K562 (cell line): ENCODE results near the gene ZNF169. TPM values are rescaled to one million over a fixed set of nuclear protein-coding genes. Genes with fewer than 3 reads are reported as not detected.

Source experiments
- BCOR ChIP-seq: fragments of 450-650 bp; IDR thresholded peaks from 2 replicates; pipeline ENCODE4 v1.6.1; 2016
- BDP1 ChIP-seq: IDR thresholded peaks from 3 replicates; pipeline ENCODE4 v1.6.1; 2011; ENCODE audit not compliant: insufficient read length, insufficient read depth
- CBX3 ChIP-seq, 2 experiments: IDR thresholded peaks; 1 replicate in 1 of 2; 2 replicates in 1 of 2; pipeline ENCODE4 v1.6.1; 2012; ENCODE audit warnings: inconsistent platforms in 2 of 2, low read length in 2 of 2, borderline replicate concordance in 1 of 2, control low read depth in 1 of 2
- CREBBP ChIP-seq: IDR thresholded peaks from one replicate; pipeline ENCODE4 v1.6.1; 2012; ENCODE audit warnings: low read depth, mild to moderate bottlenecking, control low read depth, inconsistent platforms, low read length
- E2F3 ChIP-seq: fragments of 250-450 bp; sonication (Bioruptor Pico); IDR thresholded peaks from 2 replicates; pipeline ENCODE4 v1.4.0; 2020; ENCODE audit warnings: mild to moderate bottlenecking
- EWSR1 ChIP-seq: fragments of 450-650 bp; IDR thresholded peaks from 2 replicates; pipeline ENCODE4 v1.6.1; 2018; ENCODE audit warnings: borderline replicate concordance, mild to moderate bottlenecking, low read depth, moderate library complexity; ENCODE audit not compliant: partially characterized antibody
- GABPB1 ChIP-seq: sonication (generic); formaldehyde crosslinking; IDR thresholded peaks from 2 replicates; pipeline ENCODE4 v1.8.0; 2022; ENCODE audit warnings: mild to moderate bottlenecking, missing genetic modification reagents
- HDAC8 ChIP-seq: fragments of 450-650 bp; IDR thresholded peaks from 2 replicates; pipeline ENCODE4 v1.6.1; 2016; ENCODE audit warnings: mild to moderate bottlenecking, missing genetic modification characterization, moderate library complexity, missing compliant biosample characterization
- HMG20B ChIP-seq: fragments of 250-450 bp; sonication (Bioruptor Pico); IDR thresholded peaks from 2 replicates; pipeline ENCODE4 v1.5.0; 2021; ENCODE audit warnings: mild to moderate bottlenecking
- KDM2B ChIP-seq: fragments of 250-450 bp; sonication (Bioruptor Pico); IDR thresholded peaks from 2 replicates; pipeline ENCODE4 v1.8.0; 2021; ENCODE audit warnings: mild to moderate bottlenecking, moderate library complexity
- NCOA6 ChIP-seq: fragments of 450-650 bp; IDR thresholded peaks from 2 replicates; pipeline ENCODE4 v1.6.1; 2017; ENCODE audit warnings: mild to moderate bottlenecking
- NFRKB ChIP-seq: fragments of 450-650 bp; IDR thresholded peaks from 2 replicates; pipeline ENCODE4 v1.6.1; 2016; ENCODE audit warnings: low read depth
- RBM15 ChIP-seq: fragments of 200-400 bp; formaldehyde crosslinking; IDR thresholded peaks from 2 replicates; pipeline ENCODE4 v1.6.1; 2018; ENCODE audit warnings: mild to moderate bottlenecking, low read length, moderate library complexity; ENCODE audit not compliant: insufficient read depth
- RBM39 ChIP-seq: fragments of 200-400 bp; formaldehyde crosslinking; optimal IDR thresholded peaks from 2 replicates; pipeline ENCODE3; 2018; ENCODE audit warnings: low read depth, low read length
- RCOR1 ChIP-seq, 2 experiments: IDR thresholded peaks; 2 replicates each; pipeline ENCODE4 v1.6.1; 2012; ENCODE audit warnings: low read depth in 2 of 2, low read length in 2 of 2, borderline replicate concordance in 1 of 2, improper control_type of control experiment in 1 of 2
- RFX1 ChIP-seq: fragments of 450-650 bp; IDR thresholded peaks from 2 replicates; pipeline ENCODE4 v1.6.1; 2016; ENCODE audit warnings: mild to moderate bottlenecking, moderate library complexity
- TBL1XR1 ChIP-seq, 2 experiments: IDR thresholded peaks; 2 replicates each; pipeline ENCODE4 v1.6.1; 2012; ENCODE audit warnings: improper control_type of control experiment in 2 of 2, low read length in 2 of 2, mild to moderate bottlenecking in 1 of 2
- TSC22D4 ChIP-seq: fragments of 450-650 bp; IDR thresholded peaks from 2 replicates; pipeline ENCODE4 v1.6.1; 2016; ENCODE audit warnings: missing genetic modification characterization, missing biosample characterization, control low read depth
- ZNF282 ChIP-seq: sonication (generic); formaldehyde crosslinking; IDR thresholded peaks from 2 replicates; pipeline ENCODE4 v1.8.1; 2023; ENCODE audit warnings: missing genetic modification reagents
- ZSCAN29 ChIP-seq: fragments of 450-650 bp; IDR thresholded peaks from 2 replicates; pipeline ENCODE4 v1.6.1; 2017
- polyA plus RNA-seq, 8 experiments: library from polyadenylated mRNA; depleted of rRNA in 4 of 8; stranded (reverse) in 5 of 8; unstranded in 3 of 8; fragments of >200 nt; fragmentation: Nextera tagmentation in 2 of 8; fragmentation: Illumina TruSeq in 1 of 8; extraction: Ambion mirVana in 2 of 8; extraction: Trizol in 1 of 8; gene quantifications; 2 replicates each; pipeline versions ENCODE4 v1.2.1 to v1.2.3, GENCODE V29; 2011 to 2014; ENCODE audit warnings: inconsistent platforms in 1 of 8, missing spikeins in 1 of 8
- total RNA-seq, 7 experiments: library from RNA; depleted of rRNA in 6 of 7; stranded (reverse); fragments of >200 nt in 6 of 7; fragmentation: Illumina TruSeq in 2 of 7; extraction: Trizol in 2 of 7; gene quantifications; 2 replicates each; pipeline versions ENCODE4 v1.2.1 to v1.2.3, GENCODE V29; 2011 to 2021; ENCODE audit warnings: low replicate concordance in 1 of 7
- TF ChIP-seq, protein P1 (sequence below): fragments of 150-350 bp; IDR thresholded peaks from 2 replicates; pipeline ENCODE4 v1.6.1; 2014; ENCODE audit warnings: low read depth, mild to moderate bottlenecking, low read length, borderline replicate concordance
- TF ChIP-seq, protein P2 (sequence below): fragments of 450-650 bp; formaldehyde crosslinking; IDR thresholded peaks from 2 replicates; pipeline ENCODE4 v1.4.0; 2020; ENCODE audit warnings: mild to moderate bottlenecking, moderate library complexity
- TF ChIP-seq, protein P3 (sequence below): sonication (generic); formaldehyde crosslinking; IDR thresholded peaks from 2 replicates; pipeline ENCODE4 v1.8.0; 2022; ENCODE audit warnings: mild to moderate bottlenecking, missing genetic modification reagents
- TF ChIP-seq, protein P4 (sequence below): fragments of 250-450 bp; sonication (Bioruptor Pico); IDR thresholded peaks from 2 replicates; pipeline ENCODE4 v1.4.0; 2020; ENCODE audit warnings: borderline replicate concordance

Gene ZNF169
- total and polyA plus RNA-seq, 9 of the 15 experiments (the other 6 are each of a cell fraction or from before 2014, with no cell fraction given) = 2.0 to 16.2 (median 5.6) TPM

DNA sequence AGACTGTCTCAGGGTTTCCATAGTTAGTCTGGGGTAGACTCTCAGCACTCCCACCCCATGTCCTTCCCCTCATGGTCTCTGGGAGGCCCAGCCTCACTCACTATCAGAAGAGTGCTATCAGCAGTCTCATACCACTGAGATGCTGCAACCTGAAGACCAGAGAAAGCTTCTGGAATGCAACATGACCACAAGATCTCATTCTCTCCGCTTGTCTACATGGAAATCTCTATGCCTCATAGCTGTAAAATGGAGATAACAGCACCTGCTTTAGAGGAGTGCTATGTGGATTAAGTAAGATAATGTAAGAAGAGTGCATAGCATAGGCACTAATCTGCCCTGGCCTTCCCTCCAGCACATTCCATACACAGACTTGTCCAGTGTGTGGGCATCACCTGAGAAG lies 47.0 kb upstream of the ZNF169 start (continued):
- no peak for TF ChIP-seq RBM15
- no peak for TF ChIP-seq RBM39
- TF ChIP-seq GABPB1 (CRISPR knock-in tag) = no peak
- TF ChIP-seq, protein P1, sequence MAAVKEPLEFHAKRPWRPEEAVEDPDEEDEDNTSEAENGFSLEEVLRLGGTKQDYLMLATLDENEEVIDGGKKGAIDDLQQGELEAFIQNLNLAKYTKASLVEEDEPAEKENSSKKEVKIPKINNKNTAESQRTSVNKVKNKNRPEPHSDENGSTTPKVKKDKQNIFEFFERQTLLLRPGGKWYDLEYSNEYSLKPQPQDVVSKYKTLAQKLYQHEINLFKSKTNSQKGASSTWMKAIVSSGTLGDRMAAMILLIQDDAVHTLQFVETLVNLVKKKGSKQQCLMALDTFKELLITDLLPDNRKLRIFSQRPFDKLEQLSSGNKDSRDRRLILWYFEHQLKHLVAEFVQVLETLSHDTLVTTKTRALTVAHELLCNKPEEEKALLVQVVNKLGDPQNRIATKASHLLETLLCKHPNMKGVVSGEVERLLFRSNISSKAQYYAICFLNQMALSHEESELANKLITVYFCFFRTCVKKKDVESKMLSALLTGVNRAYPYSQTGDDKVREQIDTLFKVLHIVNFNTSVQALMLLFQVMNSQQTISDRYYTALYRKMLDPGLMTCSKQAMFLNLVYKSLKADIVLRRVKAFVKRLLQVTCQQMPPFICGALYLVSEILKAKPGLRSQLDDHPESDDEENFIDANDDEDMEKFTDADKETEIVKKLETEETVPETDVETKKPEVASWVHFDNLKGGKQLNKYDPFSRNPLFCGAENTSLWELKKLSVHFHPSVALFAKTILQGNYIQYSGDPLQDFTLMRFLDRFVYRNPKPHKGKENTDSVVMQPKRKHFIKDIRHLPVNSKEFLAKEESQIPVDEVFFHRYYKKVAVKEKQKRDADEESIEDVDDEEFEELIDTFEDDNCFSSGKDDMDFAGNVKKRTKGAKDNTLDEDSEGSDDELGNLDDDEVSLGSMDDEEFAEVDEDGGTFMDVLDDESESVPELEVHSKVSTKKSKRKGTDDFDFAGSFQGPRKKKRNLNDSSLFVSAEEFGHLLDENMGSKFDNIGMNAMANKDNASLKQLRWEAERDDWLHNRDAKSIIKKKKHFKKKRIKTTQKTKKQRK = no peak
- TF ChIP-seq RFX1 = no peak
- no peak for TF ChIP-seq EWSR1
- peak in 1 of 2 experiments; percentile 95; a peak in 2 of 4 replicates for TF ChIP-seq RCOR1 (IDR thresholded peaks at IDR 0.05; ENCODE audit: borderline replicate concordance in 1 of 2, low read depth in 2 of 2, low read length in 2 of 2)
- no peak for TF ChIP-seq TSC22D4 (tag)
- no peak for TF ChIP-seq BCOR
- peak in 1 of 2 experiments; percentile 56; a peak in 1 of 4 replicates for TF ChIP-seq TBL1XR1 (IDR thresholded peaks at IDR 0.05; ENCODE audit: low read length in 2 of 2)
- TF ChIP-seq BDP1 = no peak
- no peak for TF ChIP-seq E2F3
- no peak for TF ChIP-seq CREBBP
- TF ChIP-seq KDM2B = no peak
- no peak for TF ChIP-seq ZNF282
- TF ChIP-seq HMG20B = no peak
- no peak for TF ChIP-seq ZSCAN29
- TF ChIP-seq, protein P2, sequence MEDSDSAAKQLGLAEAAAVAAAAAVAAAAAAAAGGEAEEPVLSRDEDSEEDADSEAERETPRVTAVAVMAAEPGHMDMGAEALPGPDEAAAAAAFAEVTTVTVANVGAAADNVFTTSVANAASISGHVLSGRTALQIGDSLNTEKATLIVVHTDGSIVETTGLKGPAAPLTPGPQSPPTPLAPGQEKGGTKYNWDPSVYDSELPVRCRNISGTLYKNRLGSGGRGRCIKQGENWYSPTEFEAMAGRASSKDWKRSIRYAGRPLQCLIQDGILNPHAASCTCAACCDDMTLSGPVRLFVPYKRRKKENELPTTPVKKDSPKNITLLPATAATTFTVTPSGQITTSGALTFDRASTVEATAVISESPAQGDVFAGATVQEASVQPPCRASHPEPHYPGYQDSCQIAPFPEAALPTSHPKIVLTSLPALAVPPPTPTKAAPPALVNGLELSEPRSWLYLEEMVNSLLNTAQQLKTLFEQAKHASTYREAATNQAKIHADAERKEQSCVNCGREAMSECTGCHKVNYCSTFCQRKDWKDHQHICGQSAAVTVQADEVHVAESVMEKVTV (CRISPR knock-in tag) = no peak
- no peak for TF ChIP-seq HDAC8 (tag)
- TF ChIP-seq, protein P3, sequence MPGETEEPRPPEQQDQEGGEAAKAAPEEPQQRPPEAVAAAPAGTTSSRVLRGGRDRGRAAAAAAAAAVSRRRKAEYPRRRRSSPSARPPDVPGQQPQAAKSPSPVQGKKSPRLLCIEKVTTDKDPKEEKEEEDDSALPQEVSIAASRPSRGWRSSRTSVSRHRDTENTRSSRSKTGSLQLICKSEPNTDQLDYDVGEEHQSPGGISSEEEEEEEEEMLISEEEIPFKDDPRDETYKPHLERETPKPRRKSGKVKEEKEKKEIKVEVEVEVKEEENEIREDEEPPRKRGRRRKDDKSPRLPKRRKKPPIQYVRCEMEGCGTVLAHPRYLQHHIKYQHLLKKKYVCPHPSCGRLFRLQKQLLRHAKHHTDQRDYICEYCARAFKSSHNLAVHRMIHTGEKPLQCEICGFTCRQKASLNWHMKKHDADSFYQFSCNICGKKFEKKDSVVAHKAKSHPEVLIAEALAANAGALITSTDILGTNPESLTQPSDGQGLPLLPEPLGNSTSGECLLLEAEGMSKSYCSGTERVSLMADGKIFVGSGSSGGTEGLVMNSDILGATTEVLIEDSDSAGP (CRISPR knock-in tag) = no peak
- TF ChIP-seq, protein P4, sequence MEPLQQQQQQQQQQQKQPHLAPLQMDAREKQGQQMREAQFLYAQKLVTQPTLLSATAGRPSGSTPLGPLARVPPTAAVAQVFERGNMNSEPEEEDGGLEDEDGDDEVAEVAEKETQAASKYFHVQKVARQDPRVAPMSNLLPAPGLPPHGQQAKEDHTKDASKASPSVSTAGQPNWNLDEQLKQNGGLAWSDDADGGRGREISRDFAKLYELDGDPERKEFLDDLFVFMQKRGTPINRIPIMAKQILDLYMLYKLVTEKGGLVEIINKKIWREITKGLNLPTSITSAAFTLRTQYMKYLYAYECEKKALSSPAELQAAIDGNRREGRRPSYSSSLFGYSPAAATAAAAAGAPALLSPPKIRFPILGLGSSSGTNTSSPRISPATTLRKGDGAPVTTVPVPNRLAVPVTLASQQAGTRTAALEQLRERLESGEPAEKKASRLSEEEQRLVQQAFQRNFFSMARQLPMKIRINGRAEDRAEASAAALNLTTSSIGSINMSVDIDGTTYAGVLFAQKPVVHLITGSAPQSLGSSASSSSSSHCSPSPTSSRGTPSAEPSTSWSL (CRISPR knock-in tag) = no peak
- TF ChIP-seq CBX3 (IDR thresholded peaks at IDR 0.05; ENCODE audit: borderline replicate concordance in 1 of 2, low read length in 2 of 2) = no peak
- TF ChIP-seq NCOA6 = no peak
- TF ChIP-seq NFRKB = no peak
